A673 (cell line): ENCODE data around the gene CAMK2A. TPM values are rescaled to one million over a fixed set of nuclear protein-coding genes. Genes with fewer than 3 reads are reported as not detected.

Experiments used
- BruUV-seq: library from RNA; stranded (reverse); fragments of 400-500 nt; replicated peaks from 2 replicates; lab custom pipeline; 2021; lab: Mats Ljungman, UMichigan
- CTCF ChIA-PET: fragments of 300-600 bp; sonication (Branson Sonifier 250); formaldehyde crosslinking; loops from one replicate; lab custom pipeline; 2022; ENCODE audit warnings: antibody characterized with exemption; lab: Charles Lee
- POLR2A ChIA-PET: fragments of 300-600 bp; sonication (Branson Sonifier 250); formaldehyde crosslinking; loops from one replicate; lab custom pipeline; 2022; ENCODE audit warnings: antibody characterized with exemption; ENCODE audit not compliant: low non-redundant PET; lab: Charles Lee
- DNase-seq: peaks from one replicate; pipeline ENCODE4 v3.0.0-alpha.2; 2015; ENCODE audit warnings: low spot score
- H3K27ac ChIP-seq: fragments of 200-600 bp; sonication (generic); 2 replicates; pipeline ENCODE4 v1.5.1; 2016; ENCODE audit warnings: mixed run types, low read depth, mild to moderate bottlenecking, mixed read lengths, antibody characterized with exemption, low read length; ENCODE audit not compliant: poor library complexity, severe bottlenecking
- H3K27me3 ChIP-seq: fragments of 200-600 bp; sonication (generic); replicated peaks from 2 replicates; pipeline ENCODE4 v1.6.1; 2017; ENCODE audit warnings: mixed run types, low read depth, mild to moderate bottlenecking, mixed read lengths, antibody characterized with exemption, low read length; ENCODE audit not compliant: insufficient read depth, poor library complexity
- H3K36me3 ChIP-seq: fragments of 200-600 bp; sonication (generic); 2 replicates; pipeline ENCODE4 v1.6.1; 2016; ENCODE audit warnings: mixed run types, mild to moderate bottlenecking, mixed read lengths, antibody characterized with exemption, low read length; ENCODE audit not compliant: insufficient read depth, poor library complexity, severe bottlenecking
- H3K4me1 ChIP-seq: fragments of 200-600 bp; sonication (generic); 2 replicates; pipeline ENCODE4 v1.6.1; 2017; ENCODE audit warnings: mixed run types, mild to moderate bottlenecking, mixed read lengths, antibody characterized with exemption, low read length; ENCODE audit not compliant: insufficient read depth, poor library complexity, severe bottlenecking
- H3K4me3 ChIP-seq: fragments of 200-600 bp; sonication (generic); 2 replicates; pipeline ENCODE4 v1.5.1; 2016; ENCODE audit warnings: low read depth, mixed run types, mild to moderate bottlenecking, mixed read lengths, low read length; ENCODE audit not compliant: poor library complexity, severe bottlenecking
- H3K9me3 ChIP-seq: fragments of 200-600 bp; sonication (generic); 2 replicates; pipeline ENCODE4 v1.6.1; 2016; ENCODE audit warnings: mixed run types, low read depth, mild to moderate bottlenecking, mixed read lengths, antibody characterized with exemption, low read length; ENCODE audit not compliant: poor library complexity, severe bottlenecking
- CTCF ChIP-seq: fragments of 300-800, 200-600 bp; sonication (generic); conservative IDR thresholded peaks from 2 replicates; pipeline ENCODE4 v1.5.1; 2017; ENCODE audit warnings: low read depth, mild to moderate bottlenecking, antibody characterized with exemption, low read length, moderate library complexity, mixed read lengths
- EZH2 ChIP-seq: fragments of 200-600 bp; sonication (generic); IDR thresholded peaks from 2 replicates; pipeline ENCODE4 v1.6.1; 2017; ENCODE audit warnings: borderline replicate concordance, low read depth, mild to moderate bottlenecking, mixed read lengths, antibody characterized with exemption, low read length; ENCODE audit not compliant: poor library complexity, severe bottlenecking
- intact Hi-C: fragments of 100-400 bp; cut with micrococcal nuclease; formaldehyde crosslinking; loops from one replicate; pipeline ENCODE4 v1.10.0; 2022; ENCODE audit not compliant: unreplicated experiment
- total RNA-seq: library from RNA; stranded (reverse); gene quantifications from 2 replicates; pipeline ENCODE4 v1.2.3, GENCODE V29; 2021

CAMK2A gene
- total RNA-seq, 1 experiment from 2014 or later = not detected

GRCh38 chr5:150172556-150172955 is 117.0 kb downstream of the CAMK2A start:
- DNase-seq = no peak
- H3K27ac ChIP-seq = no peak overlapping the region
- no peaks in the 10 kb centered on the region for H3K9me3 ChIP-seq
- H3K27me3 ChIP-seq = no peaks in the 10 kb centered on the region
- POLR2A ChIA-PET = no interaction called here
- no peaks in the 10 kb centered on the region for H3K36me3 ChIP-seq
- CTCF ChIA-PET = interaction anchor here (0.5 kb wide), 1 partner anchor 1212 kb away, joined by 4 read pairs; no protein-coding TSS in a partner anchor
- TF ChIP-seq EZH2 (no peak), CTCF (no peak)
- H3K4me3 ChIP-seq = no peak overlapping the region
- intact Hi-C loops = no loop called here
- no peaks in the 10 kb centered on the region for H3K4me1 ChIP-seq
- BruUV-seq = no TSS peak

- BruUV-seq = no TSS peak
- DNase-seq = no peak
- CTCF ChIA-PET = no interaction called here
- Histone ChIP-seq H3K27ac (no peak overlapping the region), H3K4me3 (no peak overlapping the region), H3K36me3 (no peaks in the 10 kb centered on the region), H3K9me3 (no peaks in the 10 kb centered on the region), H3K27me3 (no peaks in the 10 kb centered on the region), H3K4me1 (no peaks in the 10 kb centered on the region)
- POLR2A ChIA-PET = interaction anchor here (0.5 kb wide), 1 partner anchor 53 kb away, joined by 5 read pairs; no protein-coding TSS in a partner anchor
- intact Hi-C loops = no loop called here
- TF ChIP-seq EZH2 = no peak
- no peak for TF ChIP-seq CTCF
Observed at GRCh38 chr5:150172145-150172544, 117.4 kb downstream of the CAMK2A start.

Other genes with a start within 250 kb of the CAMK2A start
- gene CSF1R, start 203.2 kb downstream of the CAMK2A start, total RNA-seq = not detected in 2 replicates
- 25.9 and 58.3 TPM in 2 replicates for gene PDGFRB, start 133.9 kb downstream of the CAMK2A start, total RNA-seq
- gene CDX1, start 123.0 kb downstream of the CAMK2A start, total RNA-seq = not detected in 2 replicates
- gene SLC6A7, start 99.7 kb downstream of the CAMK2A start, total RNA-seq = not detected in 2 replicates
- gene ARSI, start 13.1 kb upstream of the CAMK2A start, total RNA-seq = 0.15 and 0.30 TPM in 2 replicates
- gene TCOF1, start 67.9 kb upstream of the CAMK2A start, total RNA-seq = 109 TPM in 2 replicates
- not detected in 2 replicates for gene CD74, start 123.1 kb upstream of the CAMK2A start, total RNA-seq
- gene RPS14, start 160.0 kb upstream of the CAMK2A start, total RNA-seq = 1,789 and 1,909 TPM in 2 replicates
- 44.0 and 46.7 TPM in 2 replicates for gene NDST1, start 218.4 kb upstream of the CAMK2A start, total RNA-seq